ENCODE results near the gene POLR3E. TPM values are rescaled to one million over a fixed set of nuclear protein-coding genes. Genes with fewer than 3 reads are reported as not detected.

The POLR3E gene
- total RNA-seq, 1 donor from 2014 or later = 91.3 TPM

GRCh38 chr16:22369221-22369811 is 72.1 kb downstream of the POLR3E start:
- no peaks in the 10 kb centered on the region for H3K9me3 ChIP-seq (ENCODE audit: low read depth)
- H3K9me3 Mint-ChIP-seq = no peaks in the 10 kb centered on the region
- H3K27me3 ChIP-seq = peaks cover 6% of the 10 kb centered on the region
- H3K4me1 ChIP-seq = peaks cover 30% of the 10 kb centered on the region
- no peak overlapping the region for H3K27ac Mint-ChIP-seq
- no peak for DNase-seq (ENCODE audit: low spot score)
- H3K4me3 ChIP-seq = no peak overlapping the region
- no peak for TF ChIP-seq CTCF (IDR thresholded peaks at IDR 0.05)
- no peak for TF ChIP-seq EZH2phosphoT487 (IDR thresholded peaks at IDR 0.05)
- no peak for TF ChIP-seq EZH2 (IDR thresholded peaks at IDR 0.05)
- H3K36me3 ChIP-seq = no peaks in the 10 kb centered on the region
- peaks cover 28% of the 10 kb centered on the region for H3K4me1 Mint-ChIP-seq
- H4K20me1 ChIP-seq (ENCODE audit: low read depth) = peaks cover 58% of the 10 kb centered on the region
- H3K9ac ChIP-seq = no peak overlapping the region
- peaks cover 5% of the 10 kb centered on the region for H3K36me3 Mint-ChIP-seq
- H2AFZ ChIP-seq (replicated peaks) = no peak overlapping the region
- peaks cover 80% of the 10 kb centered on the region for H3K79me2 ChIP-seq (ENCODE audit: low read depth)
- H3K27me3 Mint-ChIP-seq (ENCODE audit: insufficient read depth, low read depth) = peaks cover 2% of the 10 kb centered on the region
- no peak overlapping the region for H3K27ac ChIP-seq
- H3K4me3 Mint-ChIP-seq = no peak overlapping the region
- no peak overlapping the region for H3K4me2 ChIP-seq
- H3F3A ChIP-seq (ENCODE audit: low read depth) = peaks cover 23% of the 10 kb centered on the region

- peak; percentile 18 for DNase-seq (ENCODE audit: low spot score)
- H3K4me1 ChIP-seq = peaks cover 30% of the 10 kb centered on the region
- no peak overlapping the region for H3K4me3 ChIP-seq
- H2AFZ ChIP-seq (replicated peaks) = no peak overlapping the region
- no peaks in the 10 kb centered on the region for H3K9me3 Mint-ChIP-seq
- no peak overlapping the region for H3K4me3 Mint-ChIP-seq
- peaks cover 79% of the 10 kb centered on the region for H3K79me2 ChIP-seq (ENCODE audit: low read depth)
- H3K27me3 Mint-ChIP-seq (ENCODE audit: insufficient read depth, low read depth) = peaks cover 4% of the 10 kb centered on the region
- H3K27ac Mint-ChIP-seq = no peak overlapping the region
- H3K4me2 ChIP-seq = peak overlapping the region; percentile 48
- H3K4me1 Mint-ChIP-seq = peaks cover 28% of the 10 kb centered on the region
- H3K27me3 ChIP-seq = peaks cover 10% of the 10 kb centered on the region
- H3K9me3 ChIP-seq (ENCODE audit: low read depth) = no peaks in the 10 kb centered on the region
- H3K36me3 Mint-ChIP-seq = no peaks in the 10 kb centered on the region
- peak overlapping the region; percentile 54 for H3K27ac ChIP-seq
- H3F3A ChIP-seq (ENCODE audit: low read depth) = peaks cover 29% of the 10 kb centered on the region
- peaks cover 58% of the 10 kb centered on the region for H4K20me1 ChIP-seq (ENCODE audit: low read depth)
- H3K36me3 ChIP-seq = no peaks in the 10 kb centered on the region
- H3K9ac ChIP-seq = no peak overlapping the region
- TF ChIP-seq CTCF (IDR thresholded peaks at IDR 0.05) (no peak), EZH2phosphoT487 (IDR thresholded peaks at IDR 0.05) (no peak), EZH2 (IDR thresholded peaks at IDR 0.05) (no peak)
These were observed 73.0 kb downstream of the POLR3E start for GRCh38 chr16:22370038-22370820.

DNA sequence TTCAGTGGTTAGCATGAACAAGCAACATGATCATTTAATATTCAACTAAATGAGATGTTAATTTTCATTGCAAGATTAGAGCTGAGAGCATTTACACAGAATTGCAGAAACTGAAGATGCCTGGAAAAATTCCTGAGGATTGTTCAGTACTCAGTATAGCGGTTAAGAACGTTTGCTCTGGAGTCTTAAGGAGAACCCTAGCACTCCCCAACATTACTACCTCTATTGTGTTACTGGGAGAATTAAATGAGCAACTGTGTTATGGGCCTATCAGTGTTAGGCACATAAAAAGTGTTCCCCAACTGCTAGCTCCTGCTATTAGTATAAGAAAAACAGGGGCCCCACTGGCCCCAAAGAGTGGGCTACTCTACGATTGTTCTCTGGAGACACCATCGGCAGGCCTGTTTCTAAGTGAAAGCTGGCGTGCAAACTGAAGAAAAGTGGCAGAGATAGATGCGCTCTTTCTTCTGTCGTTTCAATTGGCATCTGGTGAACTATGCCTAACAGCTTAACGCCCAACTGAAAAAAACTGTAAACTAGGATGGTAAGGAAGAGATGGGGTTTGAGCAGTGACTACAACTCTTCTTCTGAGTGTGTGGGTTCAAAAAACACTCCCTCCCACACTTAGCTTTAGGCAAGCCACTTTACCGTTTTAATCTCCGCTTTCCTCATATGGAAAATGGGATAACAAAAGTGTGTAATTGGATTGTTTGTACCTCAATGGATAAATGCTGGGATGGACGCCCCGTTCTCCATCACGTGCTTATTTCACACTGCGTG is 75.9 kb downstream of the POLR3E start:
- TF ChIP-seq EZH2 (IDR thresholded peaks at IDR 0.05) (no peak), EZH2phosphoT487 (IDR thresholded peaks at IDR 0.05) (no peak), CTCF (IDR thresholded peaks at IDR 0.05) (no peak)
- peaks cover 50% of the 10 kb centered on the region for H3K79me2 ChIP-seq (ENCODE audit: low read depth)
- peaks cover 33% of the 10 kb centered on the region for H3F3A ChIP-seq (ENCODE audit: low read depth)
- peaks cover 51% of the 10 kb centered on the region for H4K20me1 ChIP-seq (ENCODE audit: low read depth)
- H3K9me3 ChIP-seq (ENCODE audit: low read depth) = no peaks in the 10 kb centered on the region
- no peak overlapping the region for H2AFZ ChIP-seq (replicated peaks)
- Mint-ChIP-seq H3K4me1 (peaks cover 31% of the 10 kb centered on the region), H3K27ac (no peak overlapping the region), H3K4me3 (peak overlapping the region; percentile 89), H3K9me3 (no peaks in the 10 kb centered on the region), H3K36me3 (no peaks in the 10 kb centered on the region), H3K27me3 (ENCODE audit: insufficient read depth, low read depth) (peaks cover 7% of the 10 kb centered on the region)
- DNase-seq (ENCODE audit: low spot score) = peak; percentile 25
- peak overlapping the region; percentile 74 for H3K4me3 ChIP-seq
- H3K27ac ChIP-seq = no peak overlapping the region
- H3K9ac ChIP-seq = no peak overlapping the region
- H3K4me2 ChIP-seq = peak overlapping the region; percentile 82
- no peaks in the 10 kb centered on the region for H3K36me3 ChIP-seq
- peaks cover 30% of the 10 kb centered on the region for H3K4me1 ChIP-seq
- peaks cover 30% of the 10 kb centered on the region for H3K27me3 ChIP-seq

Data from neural progenitor cell (in vitro differentiated cells).